ENCODE results near the gene SPHKAP. TPM values are rescaled to one million over a fixed set of nuclear protein-coding genes. Genes with fewer than 3 reads are reported as not detected.
"Not testable (repeated sequence)": the region's sequence is repeated elsewhere in the genome, so short reads cannot be mapped to it uniquely, and the experiment has no call there.

Gene SPHKAP
- polyA plus RNA-seq, 1 of the 3 experiments (the other 2 are of a cell fraction) = not detected

DNA sequence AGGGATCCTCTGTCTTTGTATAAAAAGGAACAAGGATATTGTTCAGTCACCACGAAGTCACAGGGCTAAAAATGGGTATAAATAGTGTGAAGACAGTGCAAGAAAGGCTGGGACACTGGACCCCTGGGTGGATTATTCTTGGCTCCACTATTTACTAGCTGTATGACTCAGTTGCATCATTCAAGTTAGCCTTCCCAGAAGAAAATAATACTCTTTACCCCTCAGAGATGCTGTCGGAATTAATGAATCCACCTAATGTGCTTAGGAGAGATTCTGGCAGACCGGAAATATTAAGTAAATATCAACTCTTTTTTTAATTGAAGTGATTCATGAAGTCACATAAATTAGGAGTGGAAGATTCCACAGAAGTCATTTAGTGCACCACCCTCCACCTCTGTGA is 98.9 kb downstream of the SPHKAP start:
- CTCF ChIA-PET = interaction anchor here (1.5 kb wide), 1 partner anchor 33 kb away, joined by 4 read pairs; no protein-coding TSS in a partner anchor
- WGBS (ENCODE audit: low lambda C conversion rate) = 21% methylated on average over 3 of the region's 3 CpGs

GRCh38 chr2:228079194-228079593 is 102.3 kb downstream of the SPHKAP start:
- no peak for DNase-seq
- no peaks in the 10 kb centered on the region for H3K27me3 ChIP-seq (ENCODE audit: insufficient read depth)
- H3K9me3 ChIP-seq = no peaks in the 10 kb centered on the region
- no peak overlapping the region for H3K9ac ChIP-seq
- TF ChIP-seq, protein P1, sequence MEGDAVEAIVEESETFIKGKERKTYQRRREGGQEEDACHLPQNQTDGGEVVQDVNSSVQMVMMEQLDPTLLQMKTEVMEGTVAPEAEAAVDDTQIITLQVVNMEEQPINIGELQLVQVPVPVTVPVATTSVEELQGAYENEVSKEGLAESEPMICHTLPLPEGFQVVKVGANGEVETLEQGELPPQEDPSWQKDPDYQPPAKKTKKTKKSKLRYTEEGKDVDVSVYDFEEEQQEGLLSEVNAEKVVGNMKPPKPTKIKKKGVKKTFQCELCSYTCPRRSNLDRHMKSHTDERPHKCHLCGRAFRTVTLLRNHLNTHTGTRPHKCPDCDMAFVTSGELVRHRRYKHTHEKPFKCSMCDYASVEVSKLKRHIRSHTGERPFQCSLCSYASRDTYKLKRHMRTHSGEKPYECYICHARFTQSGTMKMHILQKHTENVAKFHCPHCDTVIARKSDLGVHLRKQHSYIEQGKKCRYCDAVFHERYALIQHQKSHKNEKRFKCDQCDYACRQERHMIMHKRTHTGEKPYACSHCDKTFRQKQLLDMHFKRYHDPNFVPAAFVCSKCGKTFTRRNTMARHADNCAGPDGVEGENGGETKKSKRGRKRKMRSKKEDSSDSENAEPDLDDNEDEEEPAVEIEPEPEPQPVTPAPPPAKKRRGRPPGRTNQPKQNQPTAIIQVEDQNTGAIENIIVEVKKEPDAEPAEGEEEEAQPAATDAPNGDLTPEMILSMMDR (IDR thresholded peaks at IDR 0.05) = no peak
- TF ChIP-seq RCOR1 (IDR thresholded peaks at IDR 0.05; ENCODE audit: low read length) (no peak), FOXJ3 (CRISPR knock-in tag; IDR thresholded peaks at IDR 0.05) (no peak), TEAD4 (IDR thresholded peaks at IDR 0.05; ENCODE audit: borderline replicate concordance, insufficient read depth) (no peak), CHD2 (IDR thresholded peaks at IDR 0.05; ENCODE audit: low read length, partially characterized antibody) (no peak), POLR2AphosphoS5 (IDR thresholded peaks at IDR 0.05; ENCODE audit: low read depth, low read length) (no peak)
- no peak overlapping the region for H2AFZ ChIP-seq (ENCODE audit: low read depth)
- ChIA-PET POLR2A (no interaction called here), CTCF (no interaction called here)
- WGBS (ENCODE audit: low lambda C conversion rate) = 50% methylated on average over 1 of the region's 3 CpGs
- H3K4me3 ChIP-seq (ENCODE audit: low read depth in 2 of 2, low read length in 1 of 2) = no peak overlapping the region
- no peak overlapping the region for H3K27ac ChIP-seq (ENCODE audit: low read depth in 2 of 2, low read length in 1 of 2)
- no peaks in the 10 kb centered on the region for H3F3A ChIP-seq (replicated peaks; ENCODE audit: insufficient read depth)
- no peaks in the 10 kb centered on the region for H3K9me2 ChIP-seq
- H4K20me1 ChIP-seq (ENCODE audit: insufficient read depth) = no peaks in the 10 kb centered on the region
- no peaks in the 10 kb centered on the region for H3K36me3 ChIP-seq (replicated peaks in 1 of 2; ENCODE audit: control insufficient read depth in 1 of 2, insufficient read depth in 2 of 2, low read length in 1 of 2)
- no peaks in the 10 kb centered on the region for H3K4me1 ChIP-seq (ENCODE audit: control insufficient read depth in 1 of 2, insufficient read depth in 2 of 2, low read depth in 1 of 2, low read length in 1 of 2)
- H3K79me2 ChIP-seq (ENCODE audit: insufficient read depth) = no peaks in the 10 kb centered on the region
- H3K4me2 ChIP-seq = no peak overlapping the region

More for the DNA sequence above, 98.9 kb downstream of the SPHKAP start:
- H3K79me2 ChIP-seq (ENCODE audit: insufficient read depth) = no peaks in the 10 kb centered on the region
- H3K4me2 ChIP-seq = no peak overlapping the region
- H3K36me3 ChIP-seq (replicated peaks in 1 of 2; ENCODE audit: control insufficient read depth in 1 of 2, insufficient read depth in 2 of 2, low read length in 1 of 2) = no peaks in the 10 kb centered on the region
- H3K9me2 ChIP-seq = no peaks in the 10 kb centered on the region
- TF ChIP-seq RFX5 (IDR thresholded peaks at IDR 0.05; ENCODE audit: low read length) (no peak), EZH2phosphoT487 (IDR thresholded peaks at IDR 0.05; ENCODE audit: borderline replicate concordance, low read depth) (no peak), RXRA (IDR thresholded peaks at IDR 0.05; ENCODE audit: borderline replicate concordance, low read depth) (no peak), GABPA (IDR thresholded peaks at IDR 0.05; ENCODE audit: low read depth) (no peak), GATA2 (CRISPR knock-in tag; IDR thresholded peaks at IDR 0.05) (no peak)
- no peak for DNase-seq
- no peaks in the 10 kb centered on the region for H3F3A ChIP-seq (replicated peaks; ENCODE audit: insufficient read depth)
- no peak overlapping the region for H3K27ac ChIP-seq (ENCODE audit: low read depth in 2 of 2, low read length in 1 of 2)
- POLR2A ChIA-PET = no interaction called here
- H2AFZ ChIP-seq (ENCODE audit: low read depth) = no peak overlapping the region
- H3K9me3 ChIP-seq = no peaks in the 10 kb centered on the region
- no peaks in the 10 kb centered on the region for H3K27me3 ChIP-seq (ENCODE audit: insufficient read depth)
- H3K4me1 ChIP-seq (ENCODE audit: control insufficient read depth in 1 of 2, insufficient read depth in 2 of 2, low read depth in 1 of 2, low read length in 1 of 2) = no peaks in the 10 kb centered on the region
- no peak overlapping the region for H3K4me3 ChIP-seq (ENCODE audit: low read depth in 2 of 2, low read length in 1 of 2)
- no peak overlapping the region for H3K9ac ChIP-seq
- H4K20me1 ChIP-seq (ENCODE audit: insufficient read depth) = no peaks in the 10 kb centered on the region

GRCh38 chr2:228076695-228077094 is 104.8 kb downstream of the SPHKAP start:
- CTCF ChIA-PET = not testable (repeated sequence)
- 0% methylated on average over 1 of the region's 1 CpG for WGBS (ENCODE audit: low lambda C conversion rate)

More at GRCh38 chr2:228076695-228077094, 104.8 kb downstream of the SPHKAP start:
- H4K20me1 ChIP-seq (ENCODE audit: insufficient read depth); H3K79me2 ChIP-seq (ENCODE audit: insufficient read depth); DNase-seq; H3K27ac ChIP-seq (ENCODE audit: low read depth in 2 of 2, low read length in 1 of 2); H3K4me3 ChIP-seq (ENCODE audit: low read depth in 2 of 2, low read length in 1 of 2); H3K27me3 ChIP-seq (ENCODE audit: insufficient read depth); H3K4me1 ChIP-seq (ENCODE audit: control insufficient read depth in 1 of 2, insufficient read depth in 2 of 2, low read depth in 1 of 2, low read length in 1 of 2); POLR2A ChIA-PET; H3K36me3 ChIP-seq (replicated peaks in 1 of 2; ENCODE audit: control insufficient read depth in 1 of 2, insufficient read depth in 2 of 2, low read length in 1 of 2); H3K9ac ChIP-seq; H3F3A ChIP-seq (replicated peaks; ENCODE audit: insufficient read depth); H3K9me3 ChIP-seq; H2AFZ ChIP-seq (ENCODE audit: low read depth); H3K4me2 ChIP-seq; H3K9me2 ChIP-seq: not testable (repeated sequence)
